ENCODE measurements around the gene UNC5A.

Gene UNC5A

DNA sequence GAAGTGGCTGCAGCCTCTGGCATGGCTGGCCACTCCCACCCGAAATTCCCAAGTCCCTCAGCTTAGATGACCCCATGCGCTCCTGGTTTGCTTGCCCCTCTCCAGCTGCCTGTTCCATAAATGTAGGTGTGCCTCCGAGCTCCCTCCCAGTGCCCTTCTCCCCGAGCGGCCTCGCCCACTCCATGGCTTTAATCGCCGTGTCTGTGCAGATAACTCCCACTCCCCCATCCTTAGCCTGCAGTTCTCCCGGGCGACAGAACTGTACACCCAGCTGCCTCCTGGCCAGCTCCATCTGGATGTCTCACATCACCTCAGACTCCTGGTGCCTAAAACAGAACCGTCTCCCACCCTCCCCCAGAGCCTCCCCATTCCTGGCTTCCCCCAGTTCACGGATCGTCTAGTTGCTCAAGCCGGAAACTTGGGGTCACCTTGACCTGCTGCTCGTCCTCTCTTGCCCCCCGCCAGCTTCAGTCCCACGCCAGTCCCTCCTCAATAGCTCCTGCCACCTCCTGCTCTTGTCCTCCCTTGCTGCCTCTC, 64.7 kb downstream of the UNC5A start:
- peaks cover 27% of the 10 kb centered on the region for H3K27me3 ChIP-seq (ENCODE audit: insufficient read depth, poor library complexity, severe bottlenecking)
- H3K4me3 ChIP-seq (replicated peaks; ENCODE audit: insufficient read depth, low read length): no peak overlapping the region
- H3K27ac ChIP-seq (replicated peaks): no peak overlapping the region
- no peak for TF ChIP-seq POLR2AphosphoS5 (IDR thresholded peaks at IDR 0.05; ENCODE audit: low read depth)
- TF ChIP-seq, protein P1, sequence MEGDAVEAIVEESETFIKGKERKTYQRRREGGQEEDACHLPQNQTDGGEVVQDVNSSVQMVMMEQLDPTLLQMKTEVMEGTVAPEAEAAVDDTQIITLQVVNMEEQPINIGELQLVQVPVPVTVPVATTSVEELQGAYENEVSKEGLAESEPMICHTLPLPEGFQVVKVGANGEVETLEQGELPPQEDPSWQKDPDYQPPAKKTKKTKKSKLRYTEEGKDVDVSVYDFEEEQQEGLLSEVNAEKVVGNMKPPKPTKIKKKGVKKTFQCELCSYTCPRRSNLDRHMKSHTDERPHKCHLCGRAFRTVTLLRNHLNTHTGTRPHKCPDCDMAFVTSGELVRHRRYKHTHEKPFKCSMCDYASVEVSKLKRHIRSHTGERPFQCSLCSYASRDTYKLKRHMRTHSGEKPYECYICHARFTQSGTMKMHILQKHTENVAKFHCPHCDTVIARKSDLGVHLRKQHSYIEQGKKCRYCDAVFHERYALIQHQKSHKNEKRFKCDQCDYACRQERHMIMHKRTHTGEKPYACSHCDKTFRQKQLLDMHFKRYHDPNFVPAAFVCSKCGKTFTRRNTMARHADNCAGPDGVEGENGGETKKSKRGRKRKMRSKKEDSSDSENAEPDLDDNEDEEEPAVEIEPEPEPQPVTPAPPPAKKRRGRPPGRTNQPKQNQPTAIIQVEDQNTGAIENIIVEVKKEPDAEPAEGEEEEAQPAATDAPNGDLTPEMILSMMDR (IDR thresholded peaks at IDR 0.05; ENCODE audit: insufficient read depth, low read length): no peak
- TF ChIP-seq SPI1 (IDR thresholded peaks at IDR 0.05; ENCODE audit: borderline replicate concordance, low read depth): no peak
- TF ChIP-seq GABPA (IDR thresholded peaks at IDR 0.05; ENCODE audit: low read depth): no peak
- TF ChIP-seq, protein P2, sequence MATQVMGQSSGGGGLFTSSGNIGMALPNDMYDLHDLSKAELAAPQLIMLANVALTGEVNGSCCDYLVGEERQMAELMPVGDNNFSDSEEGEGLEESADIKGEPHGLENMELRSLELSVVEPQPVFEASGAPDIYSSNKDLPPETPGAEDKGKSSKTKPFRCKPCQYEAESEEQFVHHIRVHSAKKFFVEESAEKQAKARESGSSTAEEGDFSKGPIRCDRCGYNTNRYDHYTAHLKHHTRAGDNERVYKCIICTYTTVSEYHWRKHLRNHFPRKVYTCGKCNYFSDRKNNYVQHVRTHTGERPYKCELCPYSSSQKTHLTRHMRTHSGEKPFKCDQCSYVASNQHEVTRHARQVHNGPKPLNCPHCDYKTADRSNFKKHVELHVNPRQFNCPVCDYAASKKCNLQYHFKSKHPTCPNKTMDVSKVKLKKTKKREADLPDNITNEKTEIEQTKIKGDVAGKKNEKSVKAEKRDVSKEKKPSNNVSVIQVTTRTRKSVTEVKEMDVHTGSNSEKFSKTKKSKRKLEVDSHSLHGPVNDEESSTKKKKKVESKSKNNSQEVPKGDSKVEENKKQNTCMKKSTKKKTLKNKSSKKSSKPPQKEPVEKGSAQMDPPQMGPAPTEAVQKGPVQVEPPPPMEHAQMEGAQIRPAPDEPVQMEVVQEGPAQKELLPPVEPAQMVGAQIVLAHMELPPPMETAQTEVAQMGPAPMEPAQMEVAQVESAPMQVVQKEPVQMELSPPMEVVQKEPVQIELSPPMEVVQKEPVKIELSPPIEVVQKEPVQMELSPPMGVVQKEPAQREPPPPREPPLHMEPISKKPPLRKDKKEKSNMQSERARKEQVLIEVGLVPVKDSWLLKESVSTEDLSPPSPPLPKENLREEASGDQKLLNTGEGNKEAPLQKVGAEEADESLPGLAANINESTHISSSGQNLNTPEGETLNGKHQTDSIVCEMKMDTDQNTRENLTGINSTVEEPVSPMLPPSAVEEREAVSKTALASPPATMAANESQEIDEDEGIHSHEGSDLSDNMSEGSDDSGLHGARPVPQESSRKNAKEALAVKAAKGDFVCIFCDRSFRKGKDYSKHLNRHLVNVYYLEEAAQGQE (IDR thresholded peaks at IDR 0.05; ENCODE audit: insufficient replicate concordance, low read depth): no peak
- no peak for DNase-seq (ENCODE audit: low read depth in 1 of 2, low spot score in 1 of 2)

DNA sequence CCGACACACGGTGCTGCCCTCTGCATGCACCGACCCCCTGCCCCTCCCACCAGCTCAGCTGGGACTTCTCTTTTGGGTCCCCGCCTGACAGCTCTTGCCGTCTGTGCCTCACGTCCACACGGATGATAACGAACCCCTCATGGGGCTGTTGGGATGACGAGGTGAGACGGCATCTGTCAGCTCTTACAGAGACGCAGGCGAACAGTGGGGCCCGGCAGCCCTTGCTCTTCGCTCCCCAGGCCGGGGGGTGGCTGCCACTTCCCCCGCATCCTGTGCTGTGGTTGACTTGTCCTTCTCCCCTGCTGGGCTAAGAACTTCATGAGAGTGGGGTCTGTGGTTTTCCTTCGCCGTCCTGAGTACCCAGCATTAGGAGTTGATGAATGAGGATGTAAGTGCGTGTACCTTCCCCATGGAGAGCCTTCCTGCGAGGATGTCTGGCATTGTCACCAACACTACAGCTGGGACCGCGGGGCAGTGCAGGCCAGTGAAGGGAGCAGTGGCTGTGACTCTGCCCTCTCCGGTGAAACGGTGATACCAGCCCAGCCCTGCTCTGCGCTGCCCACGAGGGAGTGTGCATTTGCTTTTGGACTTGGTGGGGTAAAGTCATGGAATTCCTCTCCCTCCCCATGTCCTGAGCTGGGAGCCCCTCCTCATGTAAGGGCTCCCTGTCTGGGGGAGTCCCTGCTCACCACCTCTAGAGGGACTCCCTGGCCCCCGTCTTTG, 65.6 kb downstream of the UNC5A start:
- TF ChIP-seq, protein P1 (IDR thresholded peaks at IDR 0.05; ENCODE audit: insufficient read depth, low read length): no peak
- no peak for TF ChIP-seq GABPA (IDR thresholded peaks at IDR 0.05; ENCODE audit: low read depth)
- TF ChIP-seq SPI1 (IDR thresholded peaks at IDR 0.05; ENCODE audit: borderline replicate concordance, low read depth): no peak
- no peak for TF ChIP-seq POLR2AphosphoS5 (IDR thresholded peaks at IDR 0.05; ENCODE audit: low read depth)
- TF ChIP-seq, protein P2 (IDR thresholded peaks at IDR 0.05; ENCODE audit: insufficient replicate concordance, low read depth): no peak
- peaks cover 27% of the 10 kb centered on the region for H3K27me3 ChIP-seq (ENCODE audit: insufficient read depth, poor library complexity, severe bottlenecking)
- no peak overlapping the region for H3K4me3 ChIP-seq (replicated peaks; ENCODE audit: insufficient read depth, low read length)
- DNase-seq (ENCODE audit: low read depth in 1 of 2, low spot score in 1 of 2): no peak
- no peak overlapping the region for H3K27ac ChIP-seq (replicated peaks)

DNA sequence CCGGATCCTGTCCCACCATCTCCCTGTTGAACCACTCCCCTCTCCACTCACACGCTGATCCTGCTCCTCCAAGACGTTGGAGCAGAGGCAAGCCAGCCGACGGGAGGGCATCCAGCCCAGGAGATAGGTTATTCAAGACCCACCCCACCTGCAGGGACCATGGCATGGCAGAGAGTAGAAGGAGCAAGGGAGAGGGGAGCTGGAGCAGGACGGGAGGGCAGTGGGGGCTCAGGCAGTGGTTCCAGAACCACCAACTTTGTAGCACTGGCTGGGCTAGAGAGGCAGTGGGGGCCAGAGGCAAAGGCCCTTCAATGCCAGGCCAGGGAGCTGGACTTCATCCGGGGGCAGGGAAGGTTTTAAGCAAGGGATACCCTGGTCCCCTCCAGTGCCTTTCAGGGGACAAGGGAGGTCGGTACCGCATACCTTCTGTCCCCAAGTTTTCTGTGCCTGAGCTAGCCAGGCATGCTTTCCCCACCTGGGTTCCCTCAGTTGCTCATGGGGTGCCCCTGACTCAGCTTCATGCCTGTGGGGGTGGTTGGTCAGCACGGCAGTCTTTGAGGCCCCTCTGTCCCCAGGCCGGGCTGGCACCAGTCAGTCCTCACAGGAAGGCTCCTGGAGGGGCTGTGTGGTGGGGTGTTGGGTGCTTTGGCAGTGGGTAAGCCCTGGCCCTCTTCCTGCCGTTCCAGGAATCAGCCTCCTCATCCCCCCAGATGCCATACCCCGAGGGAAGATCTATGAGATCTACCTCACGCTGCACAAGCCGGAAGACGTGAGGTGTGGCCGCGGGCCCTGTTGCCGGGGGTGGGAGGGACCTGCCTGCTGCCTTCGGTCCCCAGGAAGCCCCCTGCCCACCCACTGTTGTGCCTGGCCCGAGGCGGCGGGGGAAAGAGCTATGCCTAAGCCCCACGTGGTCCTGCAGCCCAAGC, 66.4 kb downstream of the UNC5A start:
- Histone ChIP-seq H3K27me3 (ENCODE audit: insufficient read depth, poor library complexity, severe bottlenecking) (peaks cover 27% of the 10 kb centered on the region), H3K27ac (replicated peaks) (no peak overlapping the region), H3K4me3 (replicated peaks; ENCODE audit: insufficient read depth, low read length) (no peak overlapping the region)
- TF ChIP-seq, protein P1 (IDR thresholded peaks at IDR 0.05; ENCODE audit: insufficient read depth, low read length): no peak
- TF ChIP-seq GABPA (IDR thresholded peaks at IDR 0.05; ENCODE audit: low read depth) (no peak), SPI1 (IDR thresholded peaks at IDR 0.05; ENCODE audit: borderline replicate concordance, low read depth) (no peak), POLR2AphosphoS5 (IDR thresholded peaks at IDR 0.05; ENCODE audit: low read depth) (no peak)
- TF ChIP-seq, protein P2 (IDR thresholded peaks at IDR 0.05; ENCODE audit: insufficient replicate concordance, low read depth): no peak
- DNase-seq (ENCODE audit: low read depth in 1 of 2, low spot score in 1 of 2): no peak
